HCT116 (cell line): ENCODE data around the gene SUSD4. TPM values are rescaled to one million over a fixed set of nuclear protein-coding genes. Genes with fewer than 3 reads are reported as not detected.

Experiments used
- ATAC-seq: fragments of 200-7000 bp; cut with Tn5 transposase; 2 replicates; pipeline ENCODE4 v1.9.1; 2020; ENCODE audit warnings: mild to moderate bottlenecking, moderate library complexity
- BruUV-seq: library from RNA; stranded (reverse); fragments of 400-500 nt; replicated peaks from 2 replicates; lab custom pipeline; 2021; lab: Mats Ljungman, UMichigan
- CTCF ChIA-PET: fragments of 300-600 bp; sonication (Branson Sonifier 250); formaldehyde crosslinking; loops from one replicate; lab custom pipeline; 2021; ENCODE audit warnings: antibody characterized with exemption; lab: Charles Lee
- POLR2A ChIA-PET: fragments of 300-600, 350-600 bp; sonication (Branson Sonifier 250); formaldehyde crosslinking; loops from one replicate; lab custom pipeline; 2021; ENCODE audit warnings: antibody characterized with exemption; lab: Charles Lee
- RAD21 ChIA-PET, 2 experiments: fragments of 300-600 bp; sonication (Branson Sonifier 250); formaldehyde crosslinking; loops; one replicate each; lab custom pipeline; 2023; ENCODE audit warnings: low total read pairs in 2 of 2; ENCODE audit not compliant: uncharacterized antibody in 2 of 2, unreplicated experiment in 2 of 2, low non-redundant PET in 1 of 2; lab: Charles Lee
- DNase-seq: peaks from one replicate; pipeline ENCODE4 v3.0.0-alpha.2; 2010; ENCODE audit warnings: low read depth, low spot score
- H2AFZ ChIP-seq: fragments of 200-600 bp; shearing (Covaris generic), sonication (generic); 2 replicates; pipeline ENCODE4 v1.6.1; 2017; ENCODE audit warnings: low read depth, mixed run types, mixed read lengths, antibody characterized with exemption, low read length; ENCODE audit not compliant: poor library complexity, severe bottlenecking
- H3K27ac ChIP-seq: 2 replicates; pipeline ENCODE4 v1.5.1; 2012; ENCODE audit warnings: low read depth, low read length
- H3K27me3 ChIP-seq: fragments of 200-600 bp; sonication (generic); 2 replicates; pipeline ENCODE4 v1.6.1; 2016; ENCODE audit warnings: mixed run types, low read length, mixed read lengths; ENCODE audit not compliant: insufficient read depth
- H3K36me3 ChIP-seq, 2 experiments: fragments of 200-500 bp in 1 of 2; fragments of 200-600 bp in 1 of 2; sonication (Bioruptor generic) in 1 of 2; sonication (generic) in 1 of 2; 2 replicates each; pipeline versions ENCODE4 v1.5.1 to v1.6.1; 2014 to 2016; ENCODE audit warnings: low read length in 2 of 2, inconsistent platforms in 1 of 2, mixed read lengths in 1 of 2, mixed run types in 1 of 2; ENCODE audit not compliant: insufficient read depth in 2 of 2, control insufficient read depth in 1 of 2
- H3K4me1 ChIP-seq, 2 experiments: fragments of 200-600 bp in 1 of 2; sonication (generic) in 1 of 2; 2 replicates each; pipeline versions ENCODE4 v1.5.1 to v1.6.1; 2012 to 2017; ENCODE audit warnings: low read length in 2 of 2, inconsistent platforms in 1 of 2, mild to moderate bottlenecking in 1 of 2, mixed read lengths in 1 of 2, mixed run types in 1 of 2, moderate library complexity in 1 of 2; ENCODE audit not compliant: insufficient read depth in 2 of 2, control insufficient read depth in 1 of 2
- H3K4me2 ChIP-seq: fragments of 200-600 bp; sonication (generic); 2 replicates; pipeline ENCODE4 v1.6.1; 2017; ENCODE audit warnings: mixed run types, low read length, mixed read lengths
- H3K4me3 ChIP-seq, 2 experiments: fragments of 200-600 bp in 1 of 2; sonication (generic) in 1 of 2; replicated peaks in 1 of 2; 2 replicates each; pipeline ENCODE4 v1.5.1; 2011 to 2016; ENCODE audit warnings: low read length in 2 of 2, control low read depth in 1 of 2, low read depth in 1 of 2, mild to moderate bottlenecking in 1 of 2, mixed read lengths in 1 of 2, mixed run types in 1 of 2
- H3K79me2 ChIP-seq: fragments of 200-600 bp; sonication (generic); 2 replicates; pipeline ENCODE4 v1.6.1; 2017; ENCODE audit warnings: mild to moderate bottlenecking, mixed run types, low read length, moderate library complexity, mixed read lengths; ENCODE audit not compliant: insufficient read depth
- H3K9ac ChIP-seq: fragments of 200-600 bp; sonication (generic); 2 replicates; pipeline ENCODE4 v1.6.1; 2016; ENCODE audit warnings: low read length, mixed read lengths
- H3K9me2 ChIP-seq: fragments of 200-600 bp; sonication (generic), shearing (Covaris generic); 2 replicates; pipeline ENCODE4 v1.6.1; 2017; ENCODE audit warnings: mixed run types, mild to moderate bottlenecking, moderate library complexity; ENCODE audit not compliant: insufficient read depth
- H3K9me3 ChIP-seq, 2 experiments: fragments of 200-500 bp in 1 of 2; fragments of 200-600 bp in 1 of 2; sonication (Bioruptor generic) in 1 of 2; sonication (generic) in 1 of 2; 2 replicates each; pipeline ENCODE4 v1.6.1; 2014 to 2017; ENCODE audit warnings: low read length in 2 of 2, mixed read lengths in 2 of 2, inconsistent platforms in 1 of 2, low read depth in 1 of 2, mild to moderate bottlenecking in 1 of 2, mixed run types in 1 of 2, moderate library complexity in 1 of 2; ENCODE audit not compliant: control insufficient read depth in 1 of 2, insufficient read depth in 1 of 2
- H4K20me1 ChIP-seq: fragments of 200-600 bp; sonication (generic), shearing (Covaris generic); 2 replicates; pipeline ENCODE4 v1.6.1; 2017; ENCODE audit warnings: mixed run types, mild to moderate bottlenecking, moderate library complexity; ENCODE audit not compliant: insufficient read depth
- CEBPB ChIP-seq: IDR thresholded peaks from 2 replicates; pipeline ENCODE4 v1.6.1; 2012; ENCODE audit warnings: low read depth
- EGR1 ChIP-seq: IDR thresholded peaks from 2 replicates; pipeline ENCODE4 v1.6.1; 2012; ENCODE audit warnings: low read depth
- ELF1 ChIP-seq: IDR thresholded peaks from 2 replicates; pipeline ENCODE4 v1.6.1; 2012; ENCODE audit warnings: low read depth, borderline replicate concordance
- EZH2 ChIP-seq: fragments of 200-600 bp; sonication (generic); IDR thresholded peaks from 2 replicates; pipeline ENCODE4 v1.6.1; 2017; ENCODE audit warnings: antibody characterized with exemption, mixed run types
- EZH2phosphoT487 ChIP-seq: fragments of 200-600 bp; IDR thresholded peaks from 2 replicates; pipeline ENCODE4 v1.6.1; 2018; ENCODE audit warnings: antibody characterized with exemption, borderline replicate concordance
- JUND ChIP-seq: IDR thresholded peaks from 2 replicates; pipeline ENCODE4 v1.6.1; 2012
- SIN3A ChIP-seq: IDR thresholded peaks from 2 replicates; pipeline ENCODE4 v1.6.1; 2012; ENCODE audit warnings: low read depth
- SRF ChIP-seq: IDR thresholded peaks from 2 replicates; pipeline ENCODE4 v1.6.1; 2012; ENCODE audit warnings: low read depth
- TCF7L2 ChIP-seq: IDR thresholded peaks from 2 replicates; pipeline ENCODE4 v1.7.0; 2011; ENCODE audit warnings: borderline replicate concordance, inconsistent platforms; ENCODE audit not compliant: insufficient read depth, insufficient read length; ENCODE audit errors: extremely low read depth
- ZFX ChIP-seq: fragments of 450-650 bp; IDR thresholded peaks from 2 replicates; pipeline ENCODE4 v1.6.1; 2017
- ZNF274 ChIP-seq: fragments of 200-500 bp; sonication (Bioruptor generic); IDR thresholded peaks from 2 replicates; pipeline ENCODE4 v1.6.1; 2014; ENCODE audit warnings: mild to moderate bottlenecking, low read depth, low read length, inconsistent platforms
- intact Hi-C: fragments of 100-400 bp; cut with micrococcal nuclease; formaldehyde crosslinking; loops from 2 replicates; pipeline ENCODE4 v1.10.0; 2022
- total RNA-seq: library from RNA; stranded (reverse); gene quantifications from one replicate; pipeline ENCODE4 v1.2.1, GENCODE V29; 2021; ENCODE audit not compliant: unreplicated experiment
- TF ChIP-seq, protein P1 (sequence below): IDR thresholded peaks from 2 replicates; pipeline ENCODE4 v1.6.1; 2011; ENCODE audit warnings: mild to moderate bottlenecking, low read length, moderate library complexity; ENCODE audit not compliant: insufficient replicate concordance; ENCODE audit errors: extremely low read depth
- TF ChIP-seq, protein P2 (sequence below): IDR thresholded peaks from 2 replicates; pipeline ENCODE4 v1.6.1; 2012; ENCODE audit warnings: low read depth

The SUSD4 gene
- total RNA-seq, 1 experiment from 2014 or later = 0.59 TPM

DNA sequence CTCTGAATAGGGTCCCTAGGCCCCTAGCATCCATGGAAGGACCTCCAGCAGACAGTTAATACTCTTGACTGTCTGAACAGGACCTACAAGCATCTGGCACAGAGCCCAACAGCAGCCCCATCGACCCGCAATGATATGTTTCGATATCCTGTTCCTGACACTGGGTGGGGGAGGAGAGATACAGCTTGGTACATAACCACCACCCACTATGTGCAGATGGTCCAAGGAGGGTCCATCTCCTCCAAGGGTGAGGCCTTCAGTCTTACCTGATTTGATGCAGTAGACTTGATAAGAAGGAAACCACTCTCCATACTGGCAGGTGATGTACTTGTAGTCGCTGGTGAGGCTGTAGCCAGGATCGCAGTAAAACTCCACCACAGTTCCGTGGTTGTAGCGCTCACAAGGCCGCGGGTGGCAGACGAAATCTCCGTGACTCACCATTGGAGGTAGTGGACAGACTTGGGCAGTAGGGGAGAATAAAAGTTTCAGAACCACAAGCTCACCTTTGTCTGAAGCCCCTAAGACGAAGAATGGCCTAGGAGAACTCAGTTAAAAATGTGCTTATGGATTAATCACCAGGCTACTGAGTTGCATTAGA is 134.9 kb downstream of the SUSD4 start:
- no peaks in the 10 kb centered on the region for H4K20me1 ChIP-seq
- no peaks in the 10 kb centered on the region for H3K9me3 ChIP-seq
- intact Hi-C loops = no loop called here
- H3K27ac ChIP-seq = no peak overlapping the region
- no peak overlapping the region for H3K4me3 ChIP-seq
- H3K79me2 ChIP-seq = no peaks in the 10 kb centered on the region
- ChIA-PET CTCF (no interaction called here), RAD21 (no interaction called here), POLR2A (no interaction called here)
- H3K4me2 ChIP-seq = no peak overlapping the region
- BruUV-seq = no TSS peak
- H3K4me1 ChIP-seq = peaks cover 15 to 42% of the 10 kb centered on the region in 2 experiments
- DNase-seq (no peak), ATAC-seq (no peak)
- H3K9ac ChIP-seq = no peak overlapping the region
- H3K27me3 ChIP-seq = no peaks in the 10 kb centered on the region
- H2AFZ ChIP-seq = no peak overlapping the region
- H3K9me2 ChIP-seq = no peaks in the 10 kb centered on the region
- no peak for TF ChIP-seq EGR1
- no peak for TF ChIP-seq CEBPB
- no peak for TF ChIP-seq ZFX
- TF ChIP-seq, protein P1, sequence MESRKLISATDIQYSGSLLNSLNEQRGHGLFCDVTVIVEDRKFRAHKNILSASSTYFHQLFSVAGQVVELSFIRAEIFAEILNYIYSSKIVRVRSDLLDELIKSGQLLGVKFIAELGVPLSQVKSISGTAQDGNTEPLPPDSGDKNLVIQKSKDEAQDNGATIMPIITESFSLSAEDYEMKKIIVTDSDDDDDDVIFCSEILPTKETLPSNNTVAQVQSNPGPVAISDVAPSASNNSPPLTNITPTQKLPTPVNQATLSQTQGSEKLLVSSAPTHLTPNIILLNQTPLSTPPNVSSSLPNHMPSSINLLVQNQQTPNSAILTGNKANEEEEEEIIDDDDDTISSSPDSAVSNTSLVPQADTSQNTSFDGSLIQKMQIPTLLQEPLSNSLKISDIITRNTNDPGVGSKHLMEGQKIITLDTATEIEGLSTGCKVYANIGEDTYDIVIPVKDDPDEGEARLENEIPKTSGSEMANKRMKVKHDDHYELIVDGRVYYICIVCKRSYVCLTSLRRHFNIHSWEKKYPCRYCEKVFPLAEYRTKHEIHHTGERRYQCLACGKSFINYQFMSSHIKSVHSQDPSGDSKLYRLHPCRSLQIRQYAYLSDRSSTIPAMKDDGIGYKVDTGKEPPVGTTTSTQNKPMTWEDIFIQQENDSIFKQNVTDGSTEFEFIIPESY = no peak
- H3K36me3 ChIP-seq = no peaks in the 10 kb centered on the region

DNA sequence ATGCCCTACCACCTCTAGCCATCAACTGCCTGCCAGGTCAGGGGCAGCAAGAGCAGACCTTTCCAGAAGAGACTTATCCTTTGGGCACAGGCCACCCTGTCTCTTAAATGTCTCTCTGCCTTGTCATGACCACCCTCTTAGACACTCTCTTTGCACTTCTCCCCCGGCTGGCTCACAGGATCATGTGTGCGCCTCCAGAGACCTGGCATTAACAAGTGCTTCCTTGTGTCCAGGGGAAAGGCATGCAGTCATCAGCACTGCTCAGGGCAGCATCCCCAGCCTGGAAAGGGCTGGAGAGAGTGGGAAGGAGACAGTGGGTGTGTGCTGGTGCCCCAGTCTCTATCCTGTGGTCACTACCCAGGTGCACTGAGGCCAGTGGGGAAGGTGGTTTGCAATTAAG is 135.8 kb downstream of the SUSD4 start:
- ATAC-seq = no peak
- TF ChIP-seq SIN3A (no peak), TCF7L2 (no peak), EZH2 (no peak), ELF1 (no peak), ZNF274 (no peak), JUND (no peak), EZH2phosphoT487 (no peak), SRF (no peak)
- TF ChIP-seq, protein P2, sequence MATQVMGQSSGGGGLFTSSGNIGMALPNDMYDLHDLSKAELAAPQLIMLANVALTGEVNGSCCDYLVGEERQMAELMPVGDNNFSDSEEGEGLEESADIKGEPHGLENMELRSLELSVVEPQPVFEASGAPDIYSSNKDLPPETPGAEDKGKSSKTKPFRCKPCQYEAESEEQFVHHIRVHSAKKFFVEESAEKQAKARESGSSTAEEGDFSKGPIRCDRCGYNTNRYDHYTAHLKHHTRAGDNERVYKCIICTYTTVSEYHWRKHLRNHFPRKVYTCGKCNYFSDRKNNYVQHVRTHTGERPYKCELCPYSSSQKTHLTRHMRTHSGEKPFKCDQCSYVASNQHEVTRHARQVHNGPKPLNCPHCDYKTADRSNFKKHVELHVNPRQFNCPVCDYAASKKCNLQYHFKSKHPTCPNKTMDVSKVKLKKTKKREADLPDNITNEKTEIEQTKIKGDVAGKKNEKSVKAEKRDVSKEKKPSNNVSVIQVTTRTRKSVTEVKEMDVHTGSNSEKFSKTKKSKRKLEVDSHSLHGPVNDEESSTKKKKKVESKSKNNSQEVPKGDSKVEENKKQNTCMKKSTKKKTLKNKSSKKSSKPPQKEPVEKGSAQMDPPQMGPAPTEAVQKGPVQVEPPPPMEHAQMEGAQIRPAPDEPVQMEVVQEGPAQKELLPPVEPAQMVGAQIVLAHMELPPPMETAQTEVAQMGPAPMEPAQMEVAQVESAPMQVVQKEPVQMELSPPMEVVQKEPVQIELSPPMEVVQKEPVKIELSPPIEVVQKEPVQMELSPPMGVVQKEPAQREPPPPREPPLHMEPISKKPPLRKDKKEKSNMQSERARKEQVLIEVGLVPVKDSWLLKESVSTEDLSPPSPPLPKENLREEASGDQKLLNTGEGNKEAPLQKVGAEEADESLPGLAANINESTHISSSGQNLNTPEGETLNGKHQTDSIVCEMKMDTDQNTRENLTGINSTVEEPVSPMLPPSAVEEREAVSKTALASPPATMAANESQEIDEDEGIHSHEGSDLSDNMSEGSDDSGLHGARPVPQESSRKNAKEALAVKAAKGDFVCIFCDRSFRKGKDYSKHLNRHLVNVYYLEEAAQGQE = no peak
- TF ChIP-seq, protein P1 = no peak

More for the DNA sequence above, 135.8 kb downstream of the SUSD4 start:
- Histone ChIP-seq H3K4me1 (peaks cover 7 to 34% of the 10 kb centered on the region in 2 experiments), H3K27ac (no peak overlapping the region), H4K20me1 (no peaks in the 10 kb centered on the region), H3K36me3 (no peaks in the 10 kb centered on the region), H3K4me3 (no peak overlapping the region), H3K79me2 (no peaks in the 10 kb centered on the region), H3K9me2 (no peaks in the 10 kb centered on the region), H3K4me2 (no peak overlapping the region), H3K9ac (no peak overlapping the region), H2AFZ (no peak overlapping the region), H3K27me3 (no peaks in the 10 kb centered on the region), H3K9me3 (no peaks in the 10 kb centered on the region)
- ChIA-PET RAD21 (no interaction called here), POLR2A (no interaction called here), CTCF (no interaction called here)
- no TSS peak for BruUV-seq
- intact Hi-C loops = no loop called here
- no peak for DNase-seq
